HG03575 (cell line): Measurements from ENCODE around the gene NPTX1.
"Not testable (repeated sequence)": the region's sequence is repeated elsewhere in the genome, so short reads cannot be mapped to it uniquely, and the experiment has no call there.

Experiments
- ATAC-seq: cut with Tn5 transposase; IDR thresholded peaks from one replicate; pipeline ENCODE4 v1.9.1; 2021; ENCODE audit not compliant: unreplicated experiment, insufficient number of reproducible peaks, low FRiP score; ENCODE audit errors: extremely low read depth

Gene NPTX1

DNA sequence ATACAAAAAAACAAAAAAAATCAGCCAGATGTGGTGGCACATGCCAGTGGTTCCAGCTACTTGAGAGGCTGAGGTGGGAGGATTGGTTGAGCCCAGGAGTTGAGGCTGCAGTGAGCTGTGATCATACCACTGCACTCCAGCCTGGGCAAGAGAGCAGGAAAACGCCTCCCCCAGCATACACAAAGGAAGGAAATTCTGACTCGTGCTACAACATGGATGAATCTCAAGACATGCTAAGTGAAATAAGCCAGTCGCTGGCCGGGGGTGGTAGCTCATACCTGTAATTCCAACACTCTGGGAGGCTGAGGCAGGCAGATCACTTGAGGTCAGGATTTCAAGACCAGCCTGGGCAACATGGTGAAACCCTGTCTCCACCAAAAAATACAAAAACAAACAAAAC, 30.8 kb upstream of the NPTX1 start:
- not testable (repeated sequence) for ATAC-seq

- no peak for ATAC-seq
These were observed 28.4 kb upstream of the NPTX1 start for GRCh38 chr17:80504686-80505413.

DNA sequence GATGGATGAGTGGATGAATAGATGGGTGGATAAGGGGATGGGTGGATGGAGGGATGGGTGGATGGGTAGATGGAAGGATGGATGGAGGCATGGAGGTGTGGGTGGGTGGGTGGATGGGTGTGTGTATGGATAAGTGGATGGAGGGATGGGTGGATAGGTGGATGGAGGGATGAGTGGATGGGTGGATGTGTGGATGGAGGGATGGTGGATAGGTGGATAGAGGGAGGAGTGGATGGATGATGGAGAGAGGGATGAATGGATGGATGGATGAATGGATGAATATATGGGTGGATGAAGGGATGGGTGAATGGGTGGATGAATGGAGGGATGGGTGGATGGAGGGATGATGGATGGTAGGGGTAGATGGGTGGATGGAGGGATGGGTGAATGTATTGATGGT, 27.5 kb upstream of the NPTX1 start:
- ATAC-seq: no peak

- ATAC-seq: no peak
These were observed 26.6 kb upstream of the NPTX1 start for GRCh38 chr17:80503031-80503430.

DNA sequence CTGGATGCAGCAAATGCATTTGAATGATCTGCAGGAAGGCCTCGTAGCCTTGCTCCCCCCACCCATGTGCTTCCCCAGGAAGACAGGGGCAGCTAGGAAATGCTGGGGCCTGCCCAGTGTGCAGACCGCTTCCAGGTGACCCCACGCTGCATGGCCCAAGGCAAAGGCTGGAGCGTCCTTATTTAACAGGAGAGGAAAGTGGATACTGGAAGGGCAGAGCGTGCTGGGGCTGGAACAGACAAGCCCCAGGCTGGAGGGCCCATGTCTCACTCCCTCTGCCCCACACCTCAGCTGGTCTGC, 26.1 kb upstream of the NPTX1 start:
- no peak for ATAC-seq

DNA sequence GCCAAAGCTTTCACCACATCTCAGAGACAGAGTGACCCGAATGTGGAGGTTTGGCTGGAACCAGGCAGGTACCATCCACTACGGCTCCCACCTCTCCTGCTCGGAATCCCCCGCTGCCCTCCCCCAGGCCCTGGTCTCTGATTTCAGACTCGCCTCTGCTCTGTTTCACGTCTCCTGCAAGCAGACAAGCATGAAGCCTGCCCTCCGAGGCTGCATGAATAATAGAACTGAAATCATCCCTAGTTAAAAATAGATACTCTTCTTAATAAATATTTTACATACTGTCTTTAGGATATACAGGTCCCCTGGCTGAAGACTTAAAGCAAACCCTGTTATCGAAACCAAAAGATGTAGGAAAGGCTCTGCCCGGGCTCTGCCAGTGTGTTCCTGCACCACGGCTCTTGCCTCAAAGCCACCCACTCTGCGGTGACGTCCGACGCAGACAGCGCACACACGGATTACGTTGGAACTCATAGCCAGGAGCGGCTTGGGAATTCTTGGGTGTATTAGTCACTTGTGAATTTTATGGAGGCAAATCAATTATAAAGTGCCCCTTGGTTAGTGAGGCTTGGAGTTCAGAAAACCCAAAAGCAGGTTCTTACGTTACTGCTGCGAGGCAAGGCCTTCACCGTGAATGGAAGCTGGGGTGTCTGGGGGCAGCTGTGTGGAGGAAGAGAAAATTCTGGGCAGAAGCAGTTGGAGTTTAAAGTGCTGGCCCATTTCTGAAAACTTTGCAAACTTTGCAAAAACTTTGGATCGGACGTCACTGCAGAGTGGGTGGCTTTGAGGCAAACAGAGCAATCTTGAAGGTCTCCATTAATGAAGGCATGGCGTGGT, 25.6 kb upstream of the NPTX1 start:
- ATAC-seq: no peak

DNA sequence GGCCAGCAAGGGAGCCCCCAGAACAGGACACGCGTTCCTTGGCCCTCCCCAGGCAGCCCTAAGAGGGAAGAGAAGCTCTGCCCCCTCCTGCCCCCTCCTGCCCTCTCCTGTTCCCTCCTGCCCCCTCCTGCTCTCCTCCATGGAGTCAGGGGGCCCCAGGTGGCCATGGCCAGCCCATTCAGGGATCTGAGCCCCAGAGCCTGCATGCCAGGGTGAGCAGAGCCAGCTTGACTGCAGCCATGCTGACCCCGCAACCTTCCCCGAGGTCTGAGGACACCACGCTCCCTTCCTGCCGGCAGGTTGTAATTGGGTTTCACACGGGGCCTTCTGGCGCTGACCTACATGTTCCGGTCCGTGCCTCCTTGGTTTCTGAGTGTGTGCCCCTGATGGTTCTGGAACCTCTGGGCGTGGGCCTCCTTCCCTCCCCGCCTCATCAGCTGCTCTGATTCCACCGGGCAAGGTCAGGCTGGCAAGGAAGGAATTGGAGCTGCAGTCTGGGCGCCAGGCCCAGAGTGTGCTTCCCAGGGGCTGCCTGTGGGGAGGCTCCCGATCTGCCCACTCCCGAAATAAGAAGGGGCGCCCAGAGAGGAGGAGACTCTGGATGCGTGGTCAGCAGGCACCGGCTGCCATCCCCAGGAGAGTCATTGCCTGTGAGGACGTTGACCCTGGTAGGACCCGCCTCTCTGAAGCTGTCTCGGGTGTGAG, 23.7 kb upstream of the NPTX1 start:
- ATAC-seq: no peak

GRCh38 chr17:80499560-80499959, 23.2 kb upstream of the NPTX1 start:
- no peak for ATAC-seq

DNA sequence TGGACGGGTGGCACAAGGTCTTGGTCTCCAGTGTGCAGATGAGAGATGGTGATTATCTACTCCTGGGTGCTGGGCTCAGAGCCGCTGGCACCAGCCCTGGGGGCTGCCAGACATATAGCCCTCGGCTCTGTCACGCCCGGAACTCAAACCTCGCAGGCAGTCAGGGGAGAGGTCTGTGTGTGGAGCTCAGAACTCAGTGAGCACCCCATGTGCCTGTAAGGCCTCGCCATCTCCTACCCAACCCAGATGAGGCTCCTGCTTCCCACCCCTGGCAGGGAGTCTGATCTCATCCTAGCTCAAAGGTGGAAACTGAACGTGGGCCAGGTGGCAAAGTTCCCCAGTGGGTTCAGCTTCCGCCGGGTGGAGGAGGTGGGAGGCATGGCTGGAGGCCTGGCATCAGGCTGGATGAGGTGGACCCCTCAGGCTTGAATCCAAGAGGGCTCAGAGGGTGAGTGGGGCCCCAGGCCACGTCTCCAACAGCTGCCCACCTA, 22.6 kb upstream of the NPTX1 start:
- ATAC-seq: no peak

- ATAC-seq: no peak
These were observed 22.0 kb upstream of the NPTX1 start for GRCh38 chr17:80498242-80498919.

GRCh38 chr17:80497726-80498241, 21.4 kb upstream of the NPTX1 start:
- no peak for ATAC-seq

DNA sequence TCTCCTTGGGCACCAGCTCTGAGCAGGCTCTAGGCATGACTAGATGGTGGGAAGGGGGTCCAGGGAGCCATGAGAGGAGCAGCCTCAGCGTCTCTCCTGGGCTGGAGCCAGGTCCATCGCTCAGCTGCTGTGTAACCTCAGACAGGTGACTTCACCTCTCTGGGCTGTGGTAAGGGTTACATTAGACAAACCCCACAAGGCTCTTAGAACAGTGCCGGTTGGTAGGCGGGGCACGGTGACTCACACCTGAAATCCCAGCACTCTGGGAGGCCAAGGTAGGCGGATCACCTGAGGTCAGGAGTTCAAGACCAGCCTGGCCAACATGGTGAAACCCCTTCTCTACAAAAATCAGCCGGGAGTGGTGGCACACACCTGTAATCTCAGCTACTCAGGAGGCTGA, 18.1 kb upstream of the NPTX1 start:
- no peak for ATAC-seq

- no peak for ATAC-seq
These were observed 16.1 kb upstream of the NPTX1 start for GRCh38 chr17:80492343-80493136.

- no peak for ATAC-seq
These were observed 15.3 kb upstream of the NPTX1 start for GRCh38 chr17:80491478-80492342.

DNA sequence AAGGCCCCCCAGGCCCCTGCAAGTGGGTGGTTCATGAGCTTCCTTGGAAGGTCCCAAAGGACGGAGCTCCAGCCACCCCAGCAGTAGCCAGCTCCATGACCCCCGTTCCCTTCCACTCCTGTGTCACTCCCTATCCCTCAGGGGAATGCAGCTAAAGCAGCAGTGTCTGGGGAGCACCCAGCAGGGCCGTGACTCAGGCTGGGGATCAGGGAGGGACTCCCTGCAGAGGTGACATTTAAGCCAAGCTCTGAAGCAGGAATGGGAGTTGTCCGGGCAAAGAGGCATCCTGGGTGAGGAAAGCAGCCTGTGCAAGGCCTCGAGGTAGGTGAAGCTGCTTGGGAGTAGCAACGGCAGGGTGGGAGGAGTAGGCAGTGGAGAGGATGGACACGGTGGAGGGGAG, 11.1 kb upstream of the NPTX1 start:
- no peak for ATAC-seq

DNA sequence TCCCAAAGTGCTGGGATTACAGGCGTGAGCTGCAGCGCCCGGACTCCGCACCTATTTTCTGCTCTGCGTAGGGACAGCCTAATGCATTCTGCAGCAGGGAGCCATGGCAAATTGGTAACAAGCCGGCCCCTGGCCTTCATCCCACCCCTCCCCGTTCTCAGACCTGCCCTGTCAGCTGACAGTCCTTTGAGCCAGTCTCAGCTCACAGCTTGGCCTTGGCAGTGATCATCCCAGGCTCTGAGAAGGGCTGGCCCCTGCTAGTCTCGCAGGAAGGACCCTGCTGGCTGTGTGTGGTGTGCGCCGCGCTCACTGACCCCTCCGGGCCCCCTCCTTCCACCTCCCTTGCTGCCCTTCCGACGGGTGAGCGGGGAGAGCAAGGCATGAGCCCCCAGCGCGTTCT, 10.3 kb upstream of the NPTX1 start:
- no peak for ATAC-seq

GRCh38 chr17:80485846-80486245, 9.4 kb upstream of the NPTX1 start:
- ATAC-seq: no peak
